A673 (cell line): ENCODE measurements around the gene RNU4-1. TPM values are rescaled to one million over a fixed set of nuclear protein-coding genes. Genes with fewer than 3 reads are reported as not detected.

Experiments
- BruUV-seq: library from RNA; stranded (reverse); fragments of 400-500 nt; replicated peaks from 2 replicates; lab custom pipeline; 2021; lab: Mats Ljungman, UMichigan
- CTCF ChIA-PET: fragments of 300-600 bp; sonication (Branson Sonifier 250); formaldehyde crosslinking; loops from one replicate; lab custom pipeline; 2022; ENCODE audit warnings: antibody characterized with exemption; lab: Charles Lee
- POLR2A ChIA-PET: fragments of 300-600 bp; sonication (Branson Sonifier 250); formaldehyde crosslinking; loops from one replicate; lab custom pipeline; 2022; ENCODE audit warnings: antibody characterized with exemption; ENCODE audit not compliant: low non-redundant PET; lab: Charles Lee
- DNase-seq: peaks from one replicate; pipeline ENCODE4 v3.0.0-alpha.2; 2015; ENCODE audit warnings: low spot score
- H3K27ac ChIP-seq: fragments of 200-600 bp; sonication (generic); 2 replicates; pipeline ENCODE4 v1.5.1; 2016; ENCODE audit warnings: mixed run types, low read depth, mild to moderate bottlenecking, mixed read lengths, antibody characterized with exemption, low read length; ENCODE audit not compliant: poor library complexity, severe bottlenecking
- H3K27me3 ChIP-seq: fragments of 200-600 bp; sonication (generic); replicated peaks from 2 replicates; pipeline ENCODE4 v1.6.1; 2017; ENCODE audit warnings: mixed run types, low read depth, mild to moderate bottlenecking, mixed read lengths, antibody characterized with exemption, low read length; ENCODE audit not compliant: insufficient read depth, poor library complexity
- H3K36me3 ChIP-seq: fragments of 200-600 bp; sonication (generic); 2 replicates; pipeline ENCODE4 v1.6.1; 2016; ENCODE audit warnings: mixed run types, mild to moderate bottlenecking, mixed read lengths, antibody characterized with exemption, low read length; ENCODE audit not compliant: insufficient read depth, poor library complexity, severe bottlenecking
- H3K4me1 ChIP-seq: fragments of 200-600 bp; sonication (generic); 2 replicates; pipeline ENCODE4 v1.6.1; 2017; ENCODE audit warnings: mixed run types, mild to moderate bottlenecking, mixed read lengths, antibody characterized with exemption, low read length; ENCODE audit not compliant: insufficient read depth, poor library complexity, severe bottlenecking
- H3K4me3 ChIP-seq: fragments of 200-600 bp; sonication (generic); 2 replicates; pipeline ENCODE4 v1.5.1; 2016; ENCODE audit warnings: low read depth, mixed run types, mild to moderate bottlenecking, mixed read lengths, low read length; ENCODE audit not compliant: poor library complexity, severe bottlenecking
- H3K9me3 ChIP-seq: fragments of 200-600 bp; sonication (generic); 2 replicates; pipeline ENCODE4 v1.6.1; 2016; ENCODE audit warnings: mixed run types, low read depth, mild to moderate bottlenecking, mixed read lengths, antibody characterized with exemption, low read length; ENCODE audit not compliant: poor library complexity, severe bottlenecking
- EZH2 ChIP-seq: fragments of 200-600 bp; sonication (generic); IDR thresholded peaks from 2 replicates; pipeline ENCODE4 v1.6.1; 2017; ENCODE audit warnings: borderline replicate concordance, low read depth, mild to moderate bottlenecking, mixed read lengths, antibody characterized with exemption, low read length; ENCODE audit not compliant: poor library complexity, severe bottlenecking
- intact Hi-C: fragments of 100-400 bp; cut with micrococcal nuclease; formaldehyde crosslinking; loops from one replicate; pipeline ENCODE4 v1.10.0; 2022; ENCODE audit not compliant: unreplicated experiment
- total RNA-seq: library from RNA; stranded (reverse); gene quantifications from 2 replicates; pipeline ENCODE4 v1.2.3, GENCODE V29; 2021
- TF ChIP-seq, protein P1 (sequence below): fragments of 300-800, 200-600 bp; sonication (generic); conservative IDR thresholded peaks from 2 replicates; pipeline ENCODE4 v1.5.1; 2017; ENCODE audit warnings: low read depth, mild to moderate bottlenecking, antibody characterized with exemption, low read length, moderate library complexity, mixed read lengths

Gene RNU4-1
- total RNA-seq, 1 experiment from 2014 or later: 1,130 TPM

DNA sequence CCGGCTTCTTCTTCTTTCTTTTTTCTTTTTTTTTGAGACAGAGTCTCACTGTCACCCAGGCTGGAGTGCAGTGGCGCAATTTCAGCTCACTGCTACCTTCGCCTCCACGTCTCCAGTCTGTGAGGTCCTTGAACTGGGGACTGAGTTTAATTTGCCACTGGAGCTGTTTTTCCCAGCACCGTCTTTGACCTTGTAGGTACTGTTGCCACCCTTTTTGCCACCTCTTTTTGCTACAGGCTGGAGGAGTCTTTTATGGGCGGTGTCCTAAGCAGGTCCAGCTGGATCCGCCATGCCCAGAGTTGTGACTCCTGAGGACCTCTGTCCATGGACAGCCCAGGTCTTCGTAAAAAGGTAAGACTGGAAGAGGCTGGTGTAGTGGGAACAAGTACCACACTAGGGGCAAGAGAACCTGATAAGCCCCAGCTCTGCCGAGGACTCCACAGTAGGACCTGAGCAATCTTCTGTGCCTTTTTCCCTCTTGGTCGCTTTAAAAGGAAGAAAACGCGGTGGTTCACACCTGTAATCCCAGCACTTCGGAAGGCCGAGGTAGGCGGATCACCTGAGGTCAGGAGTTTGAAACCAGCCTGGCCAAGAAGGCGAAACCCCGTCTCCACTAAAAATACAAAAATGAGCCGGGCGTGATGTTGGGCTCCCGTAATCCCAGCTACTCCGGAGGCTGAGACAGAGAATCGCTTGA is 2.3 kb downstream of the RNU4-1 start:
- peaks cover 11% of the 10 kb centered on the region for H3K4me1 ChIP-seq
- H3K36me3 ChIP-seq: no peaks in the 10 kb centered on the region
- intact Hi-C loops: loop anchor here (1.0 kb wide), 2 partner anchors 27 to 62 kb away; no protein-coding TSS in a partner anchor
- DNase-seq: no peak
- POLR2A ChIA-PET: interaction anchor here (0.6 to 2.8 kb wide), 21 partner anchors 8 to 358 kb away, joined by 3 to 27 read pairs (median 4); partner anchors contain the start of genes PXN, RPLP0 and SIRT4
- CTCF ChIA-PET: interaction anchor here (0.7 to 3.5 kb wide), 6 partner anchors 12 to 72 kb away, joined by 3 to 23 read pairs (median 4); partner anchors contain the start of genes PXN and SIRT4
- H3K27ac ChIP-seq: peak overlapping the region; percentile 100
- H3K9me3 ChIP-seq: no peaks in the 10 kb centered on the region
- H3K27me3 ChIP-seq: no peaks in the 10 kb centered on the region
- TF ChIP-seq, protein P1, sequence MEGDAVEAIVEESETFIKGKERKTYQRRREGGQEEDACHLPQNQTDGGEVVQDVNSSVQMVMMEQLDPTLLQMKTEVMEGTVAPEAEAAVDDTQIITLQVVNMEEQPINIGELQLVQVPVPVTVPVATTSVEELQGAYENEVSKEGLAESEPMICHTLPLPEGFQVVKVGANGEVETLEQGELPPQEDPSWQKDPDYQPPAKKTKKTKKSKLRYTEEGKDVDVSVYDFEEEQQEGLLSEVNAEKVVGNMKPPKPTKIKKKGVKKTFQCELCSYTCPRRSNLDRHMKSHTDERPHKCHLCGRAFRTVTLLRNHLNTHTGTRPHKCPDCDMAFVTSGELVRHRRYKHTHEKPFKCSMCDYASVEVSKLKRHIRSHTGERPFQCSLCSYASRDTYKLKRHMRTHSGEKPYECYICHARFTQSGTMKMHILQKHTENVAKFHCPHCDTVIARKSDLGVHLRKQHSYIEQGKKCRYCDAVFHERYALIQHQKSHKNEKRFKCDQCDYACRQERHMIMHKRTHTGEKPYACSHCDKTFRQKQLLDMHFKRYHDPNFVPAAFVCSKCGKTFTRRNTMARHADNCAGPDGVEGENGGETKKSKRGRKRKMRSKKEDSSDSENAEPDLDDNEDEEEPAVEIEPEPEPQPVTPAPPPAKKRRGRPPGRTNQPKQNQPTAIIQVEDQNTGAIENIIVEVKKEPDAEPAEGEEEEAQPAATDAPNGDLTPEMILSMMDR: no peak
- no peak for TF ChIP-seq EZH2
- BruUV-seq: no TSS peak
- peak overlapping the region; percentile 23 for H3K4me3 ChIP-seq

DNA sequence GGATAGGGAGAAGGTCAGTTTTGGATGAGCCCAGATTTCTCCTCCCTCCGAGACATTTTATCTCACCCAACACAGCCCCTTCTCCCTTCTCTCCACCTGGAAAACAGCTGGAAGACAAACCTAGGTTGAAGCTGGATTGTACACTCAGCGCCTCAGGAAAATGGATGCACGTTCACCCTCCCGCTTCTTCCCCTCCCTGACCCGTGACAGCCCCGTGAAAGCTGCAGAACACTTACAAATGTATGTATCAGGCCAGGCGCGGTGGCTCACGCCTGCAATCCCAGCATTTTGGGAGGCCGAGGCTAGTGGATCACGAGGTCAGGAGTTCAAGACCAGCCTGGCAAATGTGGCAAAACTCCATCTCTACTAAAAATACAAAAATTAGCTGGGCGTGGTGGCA is 5.5 kb downstream of the RNU4-1 start:
- ChIA-PET CTCF (interaction anchor here (1.8 kb wide), 1 partner anchor 59 kb away, joined by 6 read pairs; no protein-coding TSS in a partner anchor), POLR2A (no interaction called here)
- BruUV-seq: no TSS peak
- H3K9me3 ChIP-seq: no peaks in the 10 kb centered on the region
- intact Hi-C loops: no loop called here
- TF ChIP-seq EZH2: no peak
- TF ChIP-seq, protein P1: no peak
- DNase-seq: no peak
- no peak overlapping the region for H3K4me3 ChIP-seq
- H3K27me3 ChIP-seq: no peaks in the 10 kb centered on the region
- H3K27ac ChIP-seq: no peak overlapping the region
- peaks cover 9% of the 10 kb centered on the region for H3K4me1 ChIP-seq
- H3K36me3 ChIP-seq: no peaks in the 10 kb centered on the region

DNA sequence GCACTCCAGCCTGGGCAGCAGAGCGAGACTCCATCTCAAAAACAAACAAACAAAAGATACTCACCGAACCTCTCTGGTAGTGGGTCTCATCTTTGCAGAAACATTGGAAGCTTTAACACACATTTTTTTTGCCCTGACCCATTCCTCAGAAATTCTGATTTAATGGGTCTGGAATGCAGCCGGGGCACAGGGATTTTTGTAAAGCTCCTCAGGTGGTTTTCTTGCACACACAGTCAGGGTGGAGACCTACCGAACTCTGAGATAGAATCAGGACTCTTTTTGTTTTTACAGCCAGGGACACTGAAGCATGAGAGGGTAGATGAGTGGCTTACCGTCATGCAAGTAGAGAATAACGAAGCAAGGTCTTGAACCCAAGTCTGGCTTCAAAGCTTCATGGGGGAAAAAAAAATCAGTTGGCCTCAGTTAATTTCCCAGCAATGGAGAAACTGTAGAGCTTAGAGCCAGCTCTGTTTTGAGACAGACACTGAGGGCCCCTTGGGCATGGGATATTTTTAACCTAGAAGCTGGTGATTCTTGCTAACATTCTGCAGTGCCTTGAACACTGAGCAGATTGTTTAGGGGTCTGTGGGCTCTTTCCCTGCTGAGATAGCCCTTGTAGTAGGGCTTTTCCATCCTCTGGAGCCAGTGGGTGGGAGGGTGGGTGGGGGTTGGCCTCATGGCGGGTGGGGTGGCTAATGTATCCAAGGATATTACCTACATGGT is 6.1 kb downstream of the RNU4-1 start:
- H3K27me3 ChIP-seq: no peaks in the 10 kb centered on the region
- H3K4me1 ChIP-seq: peaks cover 9% of the 10 kb centered on the region
- CTCF ChIA-PET: interaction anchor here (0.7 to 1.8 kb wide), 2 partner anchors 59 to 300 kb away, joined by 4 to 6 read pairs; no protein-coding TSS in a partner anchor
- no TSS peak for BruUV-seq
- no peak for DNase-seq
- no peaks in the 10 kb centered on the region for H3K36me3 ChIP-seq
- POLR2A ChIA-PET: no interaction called here
- TF ChIP-seq, protein P1: no peak
- no peak for TF ChIP-seq EZH2
- intact Hi-C loops: no loop called here
- H3K27ac ChIP-seq: no peak overlapping the region
- H3K4me3 ChIP-seq: no peak overlapping the region
- H3K9me3 ChIP-seq: no peaks in the 10 kb centered on the region
